Stimulated activated CD4-positive, alpha-beta T cell treated with anti-CD3 and anti-CD28 coated beads, Interleukin-1b, Interleukin-23, amount 100 ng/mL, for 1 hour (primary cell): ENCODE measurements around the gene ACTBL2.
"Not testable (repeated sequence)": the region's sequence is repeated elsewhere in the genome, so short reads cannot be mapped to it uniquely, and the experiment has no call there.

ENCODE experiments used
- DNase-seq, 2 donors: peaks; one replicate each; pipeline ENCODE4 v3.0.0-alpha.2; 2020; ENCODE audit warnings: low read depth in 2 of 2

ACTBL2 gene

GRCh38 chr5:57482671-57483106 is at the start of gene ACTBL2:
TSS of gene ACTBL2 (minus strand) at chr5:57482811. CDS start at chr5:57482707, 104 bp downstream.
- DNase-seq, result no peak

DNA sequence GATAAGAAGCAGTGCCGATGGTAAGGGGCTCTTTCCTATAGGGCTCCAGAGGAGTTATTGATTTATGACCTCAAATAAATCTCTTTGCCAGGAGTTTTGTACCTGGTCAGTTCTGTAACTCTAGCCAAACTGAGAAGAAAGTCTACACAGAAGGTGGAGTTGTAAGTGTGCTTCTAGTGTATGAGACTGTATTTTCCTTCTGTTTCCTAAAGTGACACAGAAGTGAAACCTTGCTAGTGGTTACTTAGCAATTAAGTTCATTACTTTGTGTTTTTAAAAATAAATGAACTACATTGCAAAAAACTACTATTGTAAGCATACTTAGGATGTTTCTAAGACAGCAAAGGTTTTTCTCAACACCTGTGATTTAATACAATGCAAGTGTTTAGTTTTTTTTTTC is 48.7 kb upstream of the ACTBL2 start:
- DNase-seq, result no peak

GRCh38 chr5:57529864-57530263 is 47.3 kb upstream of the ACTBL2 start:
- DNase-seq, result no peak

GRCh38 chr5:57527870-57528269 is 45.3 kb upstream of the ACTBL2 start:
- no peak for DNase-seq

GRCh38 chr5:57524348-57525060 is 41.9 kb upstream of the ACTBL2 start:
- no peak for DNase-seq

DNA sequence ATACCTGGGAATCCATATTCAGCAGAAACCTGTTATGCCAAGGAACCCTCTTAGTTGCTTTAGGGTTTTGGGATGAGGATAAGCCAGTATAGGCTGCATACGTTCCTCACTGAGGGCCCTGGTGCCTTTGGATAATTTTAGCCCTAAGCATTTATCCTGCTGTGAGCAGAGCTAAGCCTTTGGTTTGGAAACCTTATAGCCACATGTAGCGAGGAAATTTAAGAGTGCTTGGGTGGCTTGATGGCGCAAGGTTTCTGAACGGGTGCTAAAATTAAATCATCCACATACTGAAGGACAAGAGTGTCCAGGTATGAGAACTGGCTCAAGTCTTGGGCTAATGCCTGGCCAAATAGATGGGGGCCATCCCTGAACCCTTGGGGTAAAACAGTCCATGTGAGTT is 39.9 kb upstream of the ACTBL2 start:
- DNase-seq, result not testable (repeated sequence)

DNA sequence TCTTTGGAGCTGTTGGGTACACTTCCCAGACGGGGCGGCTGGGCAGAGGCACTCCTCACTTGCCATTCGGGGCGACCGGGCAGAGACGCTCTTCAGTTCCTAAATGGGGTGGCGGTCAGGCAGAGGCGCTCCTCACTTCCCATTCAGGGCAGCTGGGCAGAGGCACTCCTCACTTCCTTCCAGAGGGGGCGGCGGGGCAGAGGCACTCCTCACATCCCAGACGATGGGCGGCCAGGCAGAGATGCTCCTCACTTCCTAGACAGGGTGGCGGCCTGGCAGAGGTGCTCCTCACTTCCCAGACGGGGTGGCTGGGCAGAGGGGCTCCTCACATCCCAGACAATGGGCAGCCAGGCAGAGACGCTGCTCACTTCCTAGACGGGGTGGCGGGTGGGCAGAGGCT is 35.8 kb upstream of the ACTBL2 start:
- not testable (repeated sequence) for DNase-seq

DNA sequence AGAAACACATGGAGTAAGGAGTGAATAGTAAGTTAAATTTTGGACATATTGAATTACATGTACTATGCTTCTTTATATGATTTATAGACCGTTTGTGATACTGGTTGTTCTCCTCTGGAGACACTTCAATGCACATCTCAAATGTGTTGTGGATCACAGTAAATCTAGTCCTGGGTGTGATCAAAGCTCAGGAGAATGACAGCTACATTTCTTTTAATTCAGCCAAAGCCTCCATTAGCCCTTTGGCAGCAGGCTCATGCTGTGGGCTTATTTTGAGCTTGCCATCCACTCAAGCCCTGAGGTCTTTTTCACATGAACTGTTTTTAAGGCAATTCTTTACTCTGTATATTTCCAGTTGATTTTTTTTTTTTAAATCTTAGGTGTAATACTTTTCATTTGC is 34.6 kb upstream of the ACTBL2 start:
- DNase-seq, result no peak

DNA sequence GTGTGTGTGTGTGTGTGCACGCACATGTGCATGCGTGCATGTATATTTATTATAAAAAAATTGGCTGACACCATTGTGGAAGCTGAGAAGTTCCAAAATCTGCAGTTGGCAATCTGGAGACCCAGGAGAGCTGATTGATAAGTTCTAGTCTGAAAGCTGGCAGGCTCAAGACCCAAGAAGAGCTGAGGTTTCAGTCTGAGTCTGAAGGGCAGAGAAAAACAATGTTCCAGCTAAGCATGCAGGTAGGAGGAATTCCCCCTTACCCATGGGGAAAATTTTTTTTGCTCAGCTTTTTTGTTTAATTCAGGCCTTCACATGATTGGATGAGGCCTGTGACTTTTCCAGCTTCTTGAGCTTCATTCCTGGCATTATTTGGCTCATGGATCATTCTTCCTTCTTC is 31.2 kb upstream of the ACTBL2 start:
- no peak for DNase-seq

DNA sequence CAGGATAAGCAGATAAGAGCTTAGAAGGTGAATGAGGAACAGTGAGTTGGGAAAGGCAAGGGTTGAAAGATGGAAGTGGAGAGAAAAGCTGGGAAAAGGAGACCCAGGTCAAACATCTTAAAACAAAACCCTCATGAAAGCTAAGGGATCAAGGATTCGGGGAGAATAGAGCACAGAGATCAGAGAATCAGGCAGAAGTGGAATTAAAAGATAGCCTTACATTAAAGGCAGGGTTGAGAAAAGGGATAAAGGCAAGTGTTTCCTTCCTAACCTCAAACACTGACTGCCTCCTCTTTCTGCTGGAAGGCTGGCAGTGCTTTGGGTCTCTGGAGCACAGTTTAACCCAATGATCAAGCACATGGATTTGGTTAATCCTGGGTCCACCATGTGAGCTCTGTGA is 28.7 kb upstream of the ACTBL2 start:
- DNase-seq, result no peak

DNA sequence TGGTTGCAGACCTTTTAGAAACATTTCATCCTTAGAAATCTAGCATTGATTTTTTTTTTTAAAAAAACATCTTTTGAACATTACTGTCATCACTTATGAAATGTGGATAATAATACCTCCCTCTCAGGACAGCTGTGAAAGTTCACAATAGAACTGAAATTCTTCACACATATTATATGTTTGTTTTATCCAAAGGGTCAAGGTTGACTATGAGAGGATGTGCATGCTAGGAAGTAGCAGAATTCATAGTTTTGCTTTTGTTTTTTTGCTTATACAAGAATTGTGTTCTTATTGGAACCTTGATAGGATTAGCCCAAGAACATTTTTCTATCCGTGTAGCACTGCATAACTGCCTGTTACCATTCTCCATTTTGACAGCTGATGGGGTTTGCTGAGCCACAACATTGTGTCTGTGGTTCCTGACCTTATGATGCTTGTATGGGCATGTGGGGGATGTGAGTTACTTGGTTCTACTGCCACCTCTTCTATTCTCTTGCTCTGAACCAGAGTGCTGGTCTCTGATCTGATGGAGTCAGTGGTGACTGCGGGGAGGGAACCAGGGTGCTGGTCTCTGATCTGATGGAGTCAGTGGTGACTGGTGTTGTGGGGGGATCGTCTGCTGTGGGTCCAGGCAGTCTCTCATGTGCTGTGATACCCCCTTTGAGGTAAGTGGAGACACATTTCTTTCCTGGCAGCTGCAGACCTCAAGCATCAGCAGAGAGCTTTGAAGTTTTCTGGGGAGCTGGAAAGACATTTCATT is 27.1 kb upstream of the ACTBL2 start:
- no peak for DNase-seq

DNA sequence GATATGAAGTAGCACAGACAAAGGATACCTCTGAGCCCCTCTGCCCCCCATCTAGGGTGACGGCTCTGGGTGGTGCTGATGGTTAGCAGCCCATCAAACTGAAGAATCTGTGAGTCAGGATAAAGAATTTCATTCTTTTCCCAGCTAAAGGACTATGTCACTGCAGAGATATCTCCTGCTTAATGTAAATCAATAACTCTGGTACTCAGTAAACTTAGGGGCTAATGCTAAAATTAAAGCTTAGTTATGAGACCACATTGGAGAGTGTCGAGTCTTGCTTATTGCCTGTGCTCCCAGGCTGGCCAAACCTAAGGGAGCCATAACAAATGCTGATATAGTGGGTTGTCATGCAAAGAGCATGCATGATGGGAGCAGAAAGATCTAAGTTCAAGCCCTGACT is 25.6 kb upstream of the ACTBL2 start:
- no peak for DNase-seq

DNA sequence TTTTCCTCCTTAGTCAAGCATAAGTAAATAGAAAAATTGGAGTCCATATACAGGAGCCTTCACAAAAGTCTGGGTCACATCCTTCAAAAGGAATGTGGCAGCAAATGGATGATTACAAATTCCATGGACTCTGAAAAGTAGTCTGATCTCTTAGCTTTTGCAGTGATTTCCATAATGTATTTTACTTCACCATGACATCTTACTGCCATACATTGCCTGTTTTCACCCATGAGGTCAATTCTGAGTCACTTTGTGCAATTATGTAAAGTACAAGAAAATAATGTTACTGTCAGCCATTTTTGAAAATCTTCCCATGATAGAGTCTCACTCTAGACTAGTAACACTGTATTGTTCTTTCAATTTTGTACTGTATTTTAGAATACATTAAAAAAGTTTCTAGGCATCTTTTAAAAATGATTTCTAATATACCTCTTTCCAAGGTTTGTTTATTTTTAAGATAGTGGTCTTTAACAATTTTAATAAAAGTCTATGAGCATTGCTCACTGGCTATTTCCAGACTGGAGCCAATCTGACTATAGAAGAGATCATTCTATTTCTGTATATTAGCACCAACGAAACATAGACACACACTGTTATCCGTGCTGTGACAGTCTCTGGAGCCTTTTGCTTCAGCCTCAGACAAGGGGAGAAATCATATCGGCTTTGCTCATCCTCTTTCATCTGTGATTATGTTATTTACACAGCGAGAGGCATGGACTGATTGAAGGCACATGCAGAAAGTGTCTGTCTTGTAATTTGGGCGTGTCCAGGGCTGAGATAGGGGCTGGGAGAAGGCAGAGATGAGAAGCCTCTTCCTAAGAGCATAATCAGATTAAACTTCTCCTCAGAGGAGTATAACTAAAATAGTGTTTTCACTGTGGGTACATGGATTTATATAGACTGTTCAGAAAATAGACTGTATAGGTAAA is 22.9 kb upstream of the ACTBL2 start:
- no peak for DNase-seq

DNA sequence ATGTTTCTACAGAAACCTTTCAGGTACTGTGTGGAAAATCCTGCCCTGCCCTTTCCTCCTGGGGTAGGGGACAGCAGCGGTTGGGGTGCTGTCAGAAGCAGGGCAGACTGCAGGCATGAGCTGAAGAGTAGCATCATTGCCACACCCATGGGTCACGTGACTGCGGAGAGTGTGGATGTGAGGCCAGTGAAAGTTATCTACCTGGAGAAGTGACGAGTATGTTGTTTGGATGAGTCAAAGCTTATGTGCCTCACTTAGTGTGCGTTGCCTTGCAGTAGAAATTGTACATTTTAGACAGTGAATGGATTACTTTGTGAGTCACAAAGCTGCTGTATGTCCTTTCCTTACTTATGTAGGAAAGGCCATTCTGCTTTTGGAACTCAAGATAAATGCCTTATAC is 21.7 kb upstream of the ACTBL2 start:
- DNase-seq, result no peak

GRCh38 chr5:57503433-57503832 is 20.8 kb upstream of the ACTBL2 start:
- no peak for DNase-seq

DNA sequence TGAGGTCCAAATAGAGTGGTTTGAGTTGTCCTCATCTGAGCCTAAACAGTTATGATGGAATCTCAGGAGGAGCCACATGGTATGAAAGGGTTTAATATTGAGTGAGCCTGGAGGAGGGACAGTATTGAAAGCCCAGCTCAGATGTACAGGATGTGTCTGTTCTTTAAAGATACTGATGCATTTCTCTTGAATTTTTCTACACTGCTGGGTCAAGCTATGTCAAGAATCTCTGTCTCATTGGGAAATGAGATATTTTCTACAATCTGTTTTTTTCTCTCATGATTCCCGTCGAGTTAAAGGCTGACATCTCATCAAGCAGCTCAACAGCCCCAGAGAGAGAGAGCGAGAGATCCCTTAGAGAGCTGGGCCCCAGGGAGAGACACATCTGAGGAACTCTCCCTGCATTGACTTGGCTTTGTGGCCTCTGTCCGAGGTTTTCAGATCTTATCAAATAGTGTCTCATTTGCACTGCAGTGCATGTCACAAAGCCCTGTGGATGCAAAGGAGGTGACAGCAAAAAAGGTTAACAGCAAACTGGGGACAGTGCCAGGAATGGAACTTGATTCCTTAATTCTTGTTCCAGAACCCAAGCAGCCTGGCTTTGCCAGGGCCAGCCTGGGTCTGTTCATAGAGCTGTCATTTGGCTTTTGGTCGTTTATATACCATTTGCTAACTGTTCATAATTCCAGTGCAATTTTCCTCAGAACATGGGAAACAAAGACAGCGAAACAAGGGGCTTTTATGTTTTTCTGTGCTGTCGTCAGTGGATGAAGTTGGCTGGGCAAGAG is 19.0 kb upstream of the ACTBL2 start:
- no peak for DNase-seq

DNA sequence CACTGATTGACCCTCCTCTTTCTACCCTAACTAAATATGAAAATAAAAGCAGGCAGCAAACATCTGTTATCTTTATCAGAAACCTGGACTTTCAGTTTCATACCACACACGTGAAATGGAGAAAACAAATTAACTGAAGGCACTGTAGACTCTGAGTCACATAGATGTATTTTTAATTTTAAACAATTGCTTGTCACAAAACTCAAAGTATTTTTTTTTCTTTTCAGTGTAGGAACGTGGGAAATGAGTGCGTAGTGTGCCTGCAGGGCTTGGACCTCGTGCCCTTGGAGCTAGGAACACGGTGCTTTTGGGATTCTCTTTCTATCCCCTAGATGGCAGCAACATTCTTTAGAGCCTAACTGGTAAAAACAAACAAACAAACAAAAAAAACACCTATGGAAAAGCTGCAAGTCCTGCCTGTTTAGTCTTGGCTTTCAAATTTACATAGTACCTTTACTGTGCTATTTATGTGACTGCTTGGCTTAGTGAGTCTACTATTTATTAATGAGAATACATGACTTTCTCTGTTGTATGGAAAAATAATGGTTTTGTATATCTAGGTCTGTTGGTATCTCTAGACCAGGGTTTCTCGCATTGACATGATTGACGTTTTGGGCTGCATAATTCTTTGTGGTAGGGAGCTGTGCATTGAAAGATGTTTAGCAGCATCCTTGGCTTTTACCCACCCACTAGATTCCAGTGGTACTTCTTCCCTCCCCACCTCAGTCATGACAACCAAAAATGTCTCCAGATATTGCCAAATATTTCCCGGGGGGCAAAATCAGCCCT is 16.8 kb upstream of the ACTBL2 start:
- no peak for DNase-seq

GRCh38 chr5:57497733-57498132 is 15.1 kb upstream of the ACTBL2 start:
- no peak for DNase-seq

- no peak for DNase-seq
Observed at GRCh38 chr5:57495285-57496086, 12.9 kb upstream of the ACTBL2 start.
